ENCODE data around the gene DCAF5.

DNA sequence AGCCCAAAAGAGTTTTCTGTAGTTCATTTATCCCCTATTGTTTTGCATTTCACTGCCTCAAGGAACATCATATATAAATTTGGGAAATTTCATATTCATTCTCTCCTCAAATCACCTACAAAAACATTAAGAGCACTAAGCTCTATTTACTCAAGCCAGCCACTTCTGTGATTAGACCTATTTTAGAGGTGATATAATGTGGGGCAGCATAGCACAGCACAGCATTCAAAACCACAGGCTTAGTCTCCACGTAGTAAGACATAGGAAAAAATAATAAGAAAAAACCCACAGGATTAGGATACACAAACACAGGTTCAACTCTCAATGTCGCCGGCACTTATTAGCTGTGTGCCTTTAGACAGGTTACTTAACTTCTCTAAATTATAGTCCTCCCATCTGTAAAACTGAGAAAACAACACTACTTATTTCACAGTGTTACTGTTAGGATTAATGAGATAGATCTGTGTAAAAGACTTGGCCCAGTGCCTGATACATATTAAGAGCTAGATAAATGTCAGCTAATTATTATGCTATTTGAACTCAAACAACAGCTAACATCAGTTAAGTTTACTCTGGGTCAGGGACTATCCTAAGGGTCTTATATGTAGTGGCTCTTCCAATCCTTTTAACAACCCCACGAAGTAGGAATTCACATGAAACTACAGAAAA is 20.3 kb downstream of the DCAF5 start:
- TF ChIP-seq, protein P1, sequence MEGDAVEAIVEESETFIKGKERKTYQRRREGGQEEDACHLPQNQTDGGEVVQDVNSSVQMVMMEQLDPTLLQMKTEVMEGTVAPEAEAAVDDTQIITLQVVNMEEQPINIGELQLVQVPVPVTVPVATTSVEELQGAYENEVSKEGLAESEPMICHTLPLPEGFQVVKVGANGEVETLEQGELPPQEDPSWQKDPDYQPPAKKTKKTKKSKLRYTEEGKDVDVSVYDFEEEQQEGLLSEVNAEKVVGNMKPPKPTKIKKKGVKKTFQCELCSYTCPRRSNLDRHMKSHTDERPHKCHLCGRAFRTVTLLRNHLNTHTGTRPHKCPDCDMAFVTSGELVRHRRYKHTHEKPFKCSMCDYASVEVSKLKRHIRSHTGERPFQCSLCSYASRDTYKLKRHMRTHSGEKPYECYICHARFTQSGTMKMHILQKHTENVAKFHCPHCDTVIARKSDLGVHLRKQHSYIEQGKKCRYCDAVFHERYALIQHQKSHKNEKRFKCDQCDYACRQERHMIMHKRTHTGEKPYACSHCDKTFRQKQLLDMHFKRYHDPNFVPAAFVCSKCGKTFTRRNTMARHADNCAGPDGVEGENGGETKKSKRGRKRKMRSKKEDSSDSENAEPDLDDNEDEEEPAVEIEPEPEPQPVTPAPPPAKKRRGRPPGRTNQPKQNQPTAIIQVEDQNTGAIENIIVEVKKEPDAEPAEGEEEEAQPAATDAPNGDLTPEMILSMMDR (IDR thresholded peaks at IDR 0.05): no peak
- no peak for TF ChIP-seq POLR2A (IDR thresholded peaks at IDR 0.05)
